GM12878 (cell line): ENCODE data around the gene PAPSS2.

Experiments
- EZH2 ChIP-seq: IDR thresholded peaks from 2 replicates; pipeline ENCODE4 v1.6.1; 2012; ENCODE audit warnings: low read depth, mild to moderate bottlenecking, control low read depth, inconsistent platforms, low read length, borderline replicate concordance; ENCODE audit not compliant: control insufficient read depth
- MYC ChIP-seq: IDR thresholded peaks from 2 replicates; pipeline ENCODE4 v1.6.1; 2011; ENCODE audit warnings: mild to moderate bottlenecking, low read length, moderate library complexity, inconsistent platforms; ENCODE audit not compliant: insufficient read depth, insufficient replicate concordance, insufficient read length, severe bottlenecking
- RBBP5 ChIP-seq: fragments of 200-600 bp; sonication (generic); conservative IDR thresholded peaks from 2 replicates; pipeline ENCODE4 v1.6.1; 2016
- TCF12 ChIP-seq: IDR thresholded peaks from 2 replicates; pipeline ENCODE4 v1.6.1; 2011; ENCODE audit warnings: low read depth, mild to moderate bottlenecking, low read length
- TF ChIP-seq, protein P1 (sequence below), 3 experiments: IDR thresholded peaks in 2 of 3; conservative IDR thresholded peaks in 1 of 3; 2 replicates each; pipeline ENCODE4 v1.5.1; 2011; ENCODE audit warnings: low read depth in 3 of 3, low read length in 3 of 3, mild to moderate bottlenecking in 3 of 3, control low read depth in 2 of 3, moderate library complexity in 2 of 3, inconsistent platforms in 1 of 3, mixed read lengths in 1 of 3; ENCODE audit not compliant: control insufficient read depth in 2 of 3, insufficient read depth in 1 of 3; ENCODE audit errors: extremely low read depth in 1 of 3

GRCh38 chr10:87781545-87781944, 121.9 kb downstream of the PAPSS2 start:
- no peak for TF ChIP-seq TCF12
- no peak for TF ChIP-seq RBBP5
- TF ChIP-seq, protein P1, sequence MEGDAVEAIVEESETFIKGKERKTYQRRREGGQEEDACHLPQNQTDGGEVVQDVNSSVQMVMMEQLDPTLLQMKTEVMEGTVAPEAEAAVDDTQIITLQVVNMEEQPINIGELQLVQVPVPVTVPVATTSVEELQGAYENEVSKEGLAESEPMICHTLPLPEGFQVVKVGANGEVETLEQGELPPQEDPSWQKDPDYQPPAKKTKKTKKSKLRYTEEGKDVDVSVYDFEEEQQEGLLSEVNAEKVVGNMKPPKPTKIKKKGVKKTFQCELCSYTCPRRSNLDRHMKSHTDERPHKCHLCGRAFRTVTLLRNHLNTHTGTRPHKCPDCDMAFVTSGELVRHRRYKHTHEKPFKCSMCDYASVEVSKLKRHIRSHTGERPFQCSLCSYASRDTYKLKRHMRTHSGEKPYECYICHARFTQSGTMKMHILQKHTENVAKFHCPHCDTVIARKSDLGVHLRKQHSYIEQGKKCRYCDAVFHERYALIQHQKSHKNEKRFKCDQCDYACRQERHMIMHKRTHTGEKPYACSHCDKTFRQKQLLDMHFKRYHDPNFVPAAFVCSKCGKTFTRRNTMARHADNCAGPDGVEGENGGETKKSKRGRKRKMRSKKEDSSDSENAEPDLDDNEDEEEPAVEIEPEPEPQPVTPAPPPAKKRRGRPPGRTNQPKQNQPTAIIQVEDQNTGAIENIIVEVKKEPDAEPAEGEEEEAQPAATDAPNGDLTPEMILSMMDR (IDR thresholded peaks at IDR 0.05 in 2 of 3, conservative IDR thresholded peaks at IDR 0.05 in 1 of 3; ENCODE audit: control insufficient read depth in 2 of 3, extremely low read depth in 1 of 3, insufficient read depth in 1 of 3, low read depth in 3 of 3, low read length in 3 of 3) = no peak
- no peak for TF ChIP-seq EZH2
- TF ChIP-seq MYC = no peak
